ENCODE data around the gene SPAAR.
A peak's percentile ranks its signal among the peaks of the same experiment; 100 is the strongest.
"Not testable (repeated sequence)": the region's sequence is repeated elsewhere in the genome, so short reads cannot be mapped to it uniquely, and the experiment has no call there.

The SPAAR gene

DNA sequence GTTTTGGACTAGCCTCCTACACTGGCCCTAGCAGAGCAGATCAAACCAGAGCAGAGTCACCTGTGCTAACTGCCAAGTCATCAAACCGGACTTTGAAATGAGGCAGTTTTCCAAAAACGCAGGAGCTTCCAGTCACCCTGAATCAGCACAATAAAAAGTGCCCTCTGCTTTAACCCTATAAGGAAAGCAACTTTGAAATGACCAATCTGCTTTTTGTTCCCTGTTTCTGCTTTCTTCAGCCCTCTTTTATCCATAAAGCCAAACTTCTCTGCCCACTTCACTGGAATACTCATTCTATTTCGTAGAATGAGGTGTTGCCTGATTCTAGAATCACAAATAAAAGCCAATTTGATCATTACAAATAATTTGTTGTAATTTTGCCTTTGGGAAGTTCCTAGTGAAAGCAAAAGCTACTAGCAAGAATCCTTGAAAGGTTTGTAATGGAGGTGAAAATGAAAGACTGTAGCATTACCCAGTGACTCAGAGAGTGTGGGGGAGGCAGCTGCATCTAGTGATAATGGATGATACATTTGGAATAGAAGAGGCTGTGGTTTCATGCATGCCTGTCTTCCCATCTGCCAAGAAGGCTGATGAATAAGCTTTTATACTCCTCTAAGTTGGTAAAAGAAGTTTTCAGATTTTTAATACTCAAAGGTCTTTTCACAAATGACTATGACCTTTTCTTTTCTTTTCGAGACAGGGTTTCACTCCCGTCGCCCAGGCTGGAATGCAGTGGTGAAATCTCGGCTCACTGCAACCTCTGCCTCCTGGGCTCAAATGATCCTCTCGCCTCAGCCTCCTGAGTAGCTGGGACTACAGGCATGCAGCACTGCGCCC, 14.9 kb downstream of the SPAAR start:
- DNase-seq = peak; percentile 54

DNA sequence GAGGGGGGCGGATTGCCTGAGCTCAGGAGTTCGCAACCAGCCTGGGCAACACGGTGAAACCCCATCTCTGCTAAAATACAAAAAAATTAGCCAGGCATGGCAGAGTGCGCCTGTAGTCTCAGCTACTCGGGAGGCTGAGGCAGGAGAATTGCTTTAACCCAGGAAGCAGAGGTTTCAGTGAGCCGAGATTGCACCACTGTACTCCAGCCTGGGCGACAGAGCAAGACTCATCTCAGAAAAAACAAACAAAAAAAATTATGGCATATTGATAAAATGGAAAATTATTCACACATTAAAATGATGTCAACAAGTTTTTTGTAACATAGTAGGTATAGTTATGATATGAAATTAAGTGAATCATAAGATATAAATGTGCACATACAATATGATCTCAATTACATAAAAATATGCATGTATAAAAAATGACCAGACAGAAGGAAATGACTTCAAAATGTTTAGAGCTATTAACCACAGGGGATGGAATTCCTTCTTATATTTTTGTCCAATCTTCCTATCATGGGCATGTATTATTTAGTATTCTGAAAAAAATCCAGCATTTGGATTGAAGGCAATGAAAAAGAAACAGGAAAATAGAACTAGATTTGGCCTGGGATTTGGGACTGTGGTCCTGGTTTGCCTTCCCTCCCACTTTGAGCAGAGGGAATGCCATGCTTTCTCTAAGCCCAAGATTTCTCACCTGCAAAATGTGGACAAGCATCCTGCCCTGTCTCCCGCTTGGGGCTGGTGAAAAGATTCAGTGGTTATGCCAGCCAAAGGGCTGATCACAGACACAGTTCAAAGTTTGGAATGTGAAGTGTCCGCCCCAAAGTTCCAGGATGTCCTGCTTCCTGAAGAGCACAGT, 19.5 kb downstream of the SPAAR start:
- no peak for DNase-seq

DNA sequence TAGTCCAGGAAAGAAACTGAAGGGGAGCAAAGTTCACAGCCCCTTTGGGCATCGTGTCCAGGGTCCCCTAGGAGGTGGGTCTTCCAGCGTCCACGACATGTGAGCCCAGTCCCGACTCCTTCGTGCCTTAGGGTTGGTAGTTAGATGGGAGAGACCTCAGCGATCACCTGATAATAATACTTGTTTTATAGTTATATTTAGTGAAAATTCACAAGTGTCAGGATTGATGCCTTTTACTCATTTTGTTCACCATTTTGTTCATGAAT, 20.1 kb downstream of the SPAAR start:
- no peak for DNase-seq

DNA sequence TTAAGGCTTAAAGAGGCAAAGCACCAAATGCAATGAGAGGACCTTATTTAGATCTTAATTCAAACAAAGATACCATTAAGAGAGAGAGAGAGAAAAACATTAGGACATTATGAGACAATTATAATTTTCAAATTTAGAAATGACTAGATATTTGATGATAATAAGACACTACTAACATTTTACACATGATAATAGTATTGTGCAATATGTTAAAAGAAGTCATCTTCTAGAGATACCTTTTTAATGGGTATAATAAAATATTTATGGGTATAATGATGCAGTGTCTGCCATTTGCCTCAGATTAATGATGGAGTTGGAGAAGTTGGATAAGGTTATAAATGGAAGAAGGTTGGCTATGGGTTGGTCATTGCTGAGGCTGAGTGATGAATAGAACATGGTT, 21.2 kb downstream of the SPAAR start:
- no peak for DNase-seq

DNA sequence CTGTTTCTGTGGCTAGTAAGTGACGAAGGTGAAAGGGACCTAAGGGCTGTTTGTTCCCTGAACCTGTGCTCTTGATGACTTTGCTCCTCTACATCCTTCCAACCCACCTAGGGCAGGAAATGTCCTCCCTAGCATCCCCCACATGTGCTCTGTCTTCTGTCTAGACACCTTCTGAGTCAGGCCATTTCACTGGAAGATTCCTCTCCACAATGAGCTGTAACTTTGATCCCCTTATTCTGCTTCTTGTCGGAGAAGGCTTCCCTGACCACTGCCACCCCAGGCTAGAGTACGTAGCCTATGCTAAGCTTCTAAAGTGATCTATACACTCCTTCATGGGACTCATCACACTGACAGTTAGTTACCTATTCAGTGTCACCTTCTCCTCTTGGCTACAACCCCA, 21.7 kb downstream of the SPAAR start:
- DNase-seq = no peak

DNA sequence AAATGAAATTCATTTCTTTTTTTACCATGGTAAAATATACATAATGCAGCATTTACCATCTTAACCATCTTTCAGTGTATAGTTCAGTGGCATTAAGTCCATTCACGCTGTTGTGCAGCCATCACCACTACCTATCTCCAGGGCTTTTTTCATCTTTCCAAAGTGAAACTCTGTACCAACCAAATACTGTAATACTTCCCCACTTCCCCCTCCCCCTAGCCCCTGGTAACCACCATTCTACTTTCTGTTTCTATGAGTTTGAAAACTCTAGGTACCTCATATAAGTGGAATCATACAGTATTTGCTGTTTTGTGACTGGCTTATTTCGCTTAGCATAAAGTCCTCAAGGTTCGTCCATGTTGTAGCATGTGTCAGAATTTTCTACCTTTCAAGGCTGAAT, 23.4 kb downstream of the SPAAR start:
- peak; percentile 17 for DNase-seq

DNA sequence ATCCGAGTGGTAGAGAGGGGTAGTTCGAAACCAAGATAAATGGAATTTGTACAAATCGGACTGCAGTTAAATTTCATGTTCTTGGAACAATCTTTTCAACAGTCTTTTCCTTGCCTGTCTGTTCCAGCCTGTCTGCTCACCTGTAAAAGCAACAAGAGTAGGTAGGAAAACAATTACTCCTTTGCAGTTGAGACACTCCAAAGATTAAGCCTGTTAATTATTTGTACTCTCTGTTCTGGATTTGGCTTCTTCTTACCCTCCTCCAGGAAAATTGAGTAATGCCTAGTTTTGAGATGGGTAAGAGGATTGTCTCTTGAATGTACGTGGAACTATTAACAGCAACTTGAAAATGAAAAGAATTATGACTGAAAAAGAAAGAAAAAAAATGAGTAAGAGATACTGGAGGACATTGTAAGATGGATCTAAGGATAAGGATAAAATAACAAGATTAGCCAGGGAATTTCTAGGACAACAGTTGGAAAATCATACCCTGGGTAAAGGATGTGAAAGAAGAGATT, 24.3 kb downstream of the SPAAR start:
- no peak for DNase-seq

DNA sequence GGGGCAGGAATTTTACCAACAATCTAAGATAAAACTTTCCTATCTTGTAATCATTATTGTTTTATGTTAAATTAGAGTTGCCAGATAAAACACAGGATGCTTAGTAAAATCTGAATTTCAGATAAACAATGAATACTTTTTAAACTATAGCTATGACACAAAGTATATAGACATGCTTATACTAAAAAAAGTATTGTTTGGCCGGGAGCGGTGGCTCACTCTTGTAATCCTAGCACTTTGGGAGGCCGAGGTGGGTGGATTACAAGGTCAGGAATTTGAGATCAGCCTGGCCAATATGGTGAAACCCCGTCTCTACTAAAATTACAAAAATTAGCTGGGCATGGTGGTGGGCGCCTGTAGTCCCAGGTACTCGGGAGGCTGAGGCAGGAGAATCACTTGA, 24.8 kb downstream of the SPAAR start:
- not testable (repeated sequence) for DNase-seq

DNA sequence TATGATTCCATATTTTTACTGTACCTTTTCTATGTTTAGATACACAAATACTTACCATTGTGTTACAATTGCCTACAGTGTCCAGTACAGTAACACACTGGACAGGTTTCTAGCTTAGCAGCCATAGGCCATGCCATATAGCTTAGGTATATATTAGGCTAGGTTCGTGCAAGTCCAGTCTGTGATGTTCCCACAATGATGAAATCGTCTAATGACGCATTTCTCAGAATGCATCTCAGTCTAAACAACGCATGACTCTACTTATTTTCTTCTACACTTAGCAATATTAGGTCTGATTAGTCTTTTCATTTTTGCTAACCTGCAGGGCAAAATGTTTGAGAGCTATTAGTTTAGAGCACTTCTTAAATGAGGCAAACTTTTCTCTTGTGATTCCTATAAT, 26.0 kb downstream of the SPAAR start:
- DNase-seq = no peak

DNA sequence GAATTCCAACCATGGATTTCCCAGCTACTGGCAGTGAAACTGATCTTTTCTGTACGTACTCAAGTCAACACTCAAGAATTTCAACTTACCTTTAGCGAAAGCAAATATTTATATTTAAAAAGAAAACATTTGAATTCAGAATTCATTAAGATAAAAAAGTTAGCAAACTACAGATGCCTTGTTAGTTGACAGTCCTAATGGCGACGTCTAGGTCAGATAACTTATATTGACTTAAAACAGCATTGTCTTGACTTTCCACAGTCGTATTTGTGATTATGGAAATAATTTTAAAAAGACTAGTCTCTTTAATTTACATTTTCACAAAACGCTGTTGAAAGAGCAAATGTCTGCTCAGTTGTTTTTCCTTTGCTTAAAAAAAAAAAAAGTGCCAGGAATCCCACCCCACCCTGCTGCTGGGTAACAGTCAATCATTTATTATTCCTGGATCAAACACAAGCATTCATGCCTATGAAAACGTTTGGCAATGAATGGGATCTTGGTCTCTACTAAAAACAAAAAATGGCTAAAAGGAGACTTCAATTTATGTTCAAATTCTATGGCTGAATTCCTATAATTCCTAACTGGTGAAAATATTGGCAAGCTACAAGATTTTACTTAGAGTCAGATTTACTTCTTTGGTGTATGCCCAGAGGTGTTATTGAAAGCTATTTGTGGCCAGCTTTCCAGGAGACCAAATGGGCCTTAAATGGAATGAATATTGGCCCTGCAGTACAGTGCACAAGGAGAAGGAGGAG, 26.6 kb downstream of the SPAAR start:
- no peak for DNase-seq

DNA sequence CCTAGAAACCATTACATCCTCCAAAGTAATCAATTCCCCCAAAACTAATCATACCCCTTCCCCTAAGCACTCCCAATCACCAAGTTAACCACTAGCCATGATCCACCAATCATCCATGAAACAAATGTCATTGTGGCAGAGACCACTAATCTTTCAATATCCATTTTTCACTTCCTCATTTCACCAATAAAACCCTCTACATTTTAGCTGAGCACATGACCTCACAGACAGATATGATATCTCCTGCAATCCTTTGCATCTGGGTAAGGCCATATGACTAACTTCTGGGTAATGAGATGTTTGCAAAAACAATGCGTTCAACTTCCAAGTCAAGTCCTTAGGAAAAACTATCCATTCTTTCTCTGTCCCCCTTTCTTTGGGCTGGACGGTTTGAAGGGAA, 27.9 kb downstream of the SPAAR start:
- DNase-seq = no peak

DNA sequence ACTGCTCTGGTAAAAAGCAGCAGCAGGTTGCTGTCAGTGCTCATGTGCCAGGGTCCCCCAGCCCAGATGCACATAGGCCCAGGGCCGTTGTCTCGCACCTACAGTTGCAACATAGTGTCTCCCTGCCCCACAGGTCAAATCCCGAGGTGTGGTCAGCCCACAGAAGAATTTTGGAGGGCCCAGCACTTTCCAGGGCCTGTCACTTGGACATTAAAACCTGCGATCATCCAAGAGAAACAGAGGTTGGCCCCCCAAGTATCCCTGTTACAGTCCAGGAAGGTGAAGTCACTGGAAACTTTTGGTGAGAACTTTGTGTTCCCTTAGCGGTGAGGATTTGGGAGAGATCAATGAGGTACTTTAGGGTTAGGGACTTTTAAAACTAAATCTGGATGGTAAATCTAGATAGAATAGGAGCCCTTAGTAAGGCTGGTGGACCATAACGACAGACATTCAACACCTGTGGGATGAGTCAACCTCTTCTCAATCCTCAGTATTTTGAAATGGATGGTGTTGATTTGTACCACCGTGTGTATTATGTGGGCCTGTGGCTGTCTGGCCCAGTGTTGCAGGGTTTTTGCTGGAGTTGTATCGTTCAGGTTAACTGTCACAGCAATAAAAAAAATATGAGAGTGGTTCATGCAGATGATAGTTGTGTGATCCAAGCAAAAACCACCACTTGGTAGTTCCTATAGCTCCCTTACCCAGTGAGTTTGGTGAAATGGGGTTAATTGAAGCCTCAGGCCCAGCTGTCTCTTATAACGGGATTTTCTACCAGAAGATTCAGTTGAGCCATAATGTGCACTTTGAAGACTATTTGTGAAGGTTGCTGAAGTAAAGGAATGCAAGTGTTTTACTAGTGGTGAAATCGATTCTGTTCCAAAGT, 29.4 kb downstream of the SPAAR start:
- no peak for DNase-seq

DNA sequence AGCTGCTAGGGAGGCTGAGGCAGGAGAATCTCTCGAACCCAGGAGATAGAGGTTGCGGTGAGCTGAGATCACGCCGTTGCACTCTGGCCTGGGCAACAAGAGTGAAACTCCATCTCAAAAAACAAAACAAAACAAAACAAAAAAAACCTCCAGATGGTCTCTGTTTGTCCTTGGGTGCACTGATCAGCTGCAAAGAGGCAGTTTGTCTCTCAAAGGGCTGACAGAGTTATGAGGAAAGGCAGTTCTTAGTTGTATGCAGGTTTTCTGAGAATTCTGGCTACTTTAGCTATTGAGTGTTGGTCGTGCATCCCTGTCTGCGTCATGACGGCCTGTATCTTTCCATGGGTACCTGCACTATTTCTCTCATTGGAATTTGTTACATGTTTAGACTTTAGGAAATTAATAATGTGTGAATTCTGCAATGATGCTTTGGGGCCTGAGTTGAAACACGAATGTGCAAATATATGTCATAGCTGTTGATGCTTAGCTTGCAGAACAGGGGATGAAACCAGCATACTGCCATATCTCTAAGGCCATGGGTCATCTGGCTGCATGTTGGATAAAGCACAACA, 30.5 kb downstream of the SPAAR start:
- DNase-seq = no peak

DNA sequence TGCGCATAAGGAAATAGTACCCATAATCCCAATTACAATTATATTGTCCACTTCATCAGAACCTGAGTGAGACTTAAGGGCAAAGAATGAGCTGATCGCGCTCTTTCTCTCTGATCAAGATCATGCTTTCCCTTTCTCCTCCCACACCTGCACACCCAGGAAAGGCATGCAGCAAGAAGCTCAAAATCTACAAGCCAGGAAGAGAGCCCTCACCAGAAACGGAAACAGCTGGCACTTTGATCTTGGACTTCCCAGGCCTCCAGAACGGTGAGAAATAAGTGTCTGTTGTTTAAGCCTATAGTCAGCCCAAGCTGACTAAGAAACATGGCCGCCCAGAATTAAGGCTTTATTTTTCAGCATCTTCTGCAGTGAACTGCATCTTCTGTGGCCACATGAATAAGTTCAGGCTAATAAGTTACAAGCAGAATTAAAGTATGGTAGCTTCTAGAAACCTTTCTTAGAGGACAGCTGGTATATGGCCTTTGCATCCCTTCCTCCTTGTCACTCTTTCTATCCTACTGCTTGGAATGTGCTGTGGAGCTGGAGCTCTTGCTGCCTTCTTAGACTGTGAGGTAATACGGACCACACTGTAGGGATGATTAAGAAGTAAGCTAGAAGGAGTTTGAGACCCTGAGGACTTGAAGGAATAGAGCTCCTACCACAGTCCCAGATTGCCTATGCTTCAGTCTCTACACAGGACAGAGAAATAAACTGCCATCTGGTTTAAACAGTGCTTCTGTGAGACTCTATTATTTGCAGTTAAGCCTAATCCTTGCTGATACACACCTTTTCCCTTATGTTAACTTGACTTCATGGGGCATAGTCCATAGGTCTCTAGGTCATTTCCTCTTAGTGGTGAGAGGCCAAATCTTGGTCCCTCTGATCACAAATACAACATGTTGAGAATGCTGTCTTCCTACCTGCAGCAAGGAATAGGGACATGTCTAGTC, 31.4 kb downstream of the SPAAR start:
- peak; percentile 29 for DNase-seq

DNA sequence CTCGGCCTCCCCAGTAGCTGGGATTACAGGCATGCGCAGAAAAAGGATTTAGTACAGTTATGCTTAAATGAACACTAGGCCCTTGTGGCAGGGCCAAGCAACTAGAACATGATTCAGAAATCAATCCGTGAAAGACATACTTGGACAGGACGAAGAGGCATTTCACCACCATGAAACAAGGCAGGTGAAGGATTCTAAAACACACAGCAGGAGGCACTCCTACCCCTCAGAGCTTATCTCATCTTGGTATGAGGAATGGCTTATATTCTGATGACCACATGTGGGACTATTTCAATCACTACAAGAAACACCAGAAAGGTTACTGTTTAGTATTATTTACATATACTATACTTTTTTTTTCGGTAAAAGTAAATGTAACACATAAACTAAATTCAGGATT, 33.0 kb downstream of the SPAAR start:
- DNase-seq = no peak

DNA sequence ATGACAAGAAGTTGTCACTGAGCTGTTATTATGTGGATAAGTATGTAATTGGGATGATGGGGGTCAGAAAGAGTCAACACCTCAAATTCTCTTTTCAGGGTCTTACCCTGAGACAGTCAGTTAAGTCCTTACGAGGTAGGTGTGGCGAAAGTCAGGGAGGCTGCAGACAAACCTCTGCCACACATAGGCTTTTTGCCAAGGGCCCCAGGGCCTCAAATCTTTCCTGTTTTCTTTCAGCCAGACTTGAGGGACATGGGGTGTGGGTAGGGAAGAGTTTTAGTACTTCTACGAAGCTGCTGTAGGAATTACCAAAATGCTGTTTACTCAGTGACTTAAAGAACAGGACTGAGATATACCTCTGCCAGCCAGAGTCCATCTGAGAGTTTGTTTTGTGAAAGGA, 34.9 kb downstream of the SPAAR start:
- no peak for DNase-seq

DNA sequence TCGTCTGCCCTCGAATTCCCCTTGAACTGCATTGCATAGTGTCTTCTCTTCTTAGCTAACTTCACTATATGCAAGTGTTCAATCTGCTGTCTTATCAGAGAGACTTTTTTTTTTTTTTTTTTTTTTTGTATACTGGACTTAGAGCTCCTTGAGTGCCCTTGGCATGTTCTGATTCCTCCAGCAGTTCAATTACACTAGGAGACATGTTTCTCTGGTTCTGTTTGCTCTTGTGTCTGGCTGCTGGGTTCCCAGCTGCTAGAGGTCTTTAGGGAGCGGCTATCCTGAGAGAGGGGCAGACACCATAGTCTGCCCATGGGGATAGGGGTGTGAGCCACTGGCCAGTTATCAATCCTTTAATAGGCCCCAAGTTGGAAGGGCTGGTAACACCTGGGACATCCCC, 35.6 kb downstream of the SPAAR start:
- no peak for DNase-seq

DNA sequence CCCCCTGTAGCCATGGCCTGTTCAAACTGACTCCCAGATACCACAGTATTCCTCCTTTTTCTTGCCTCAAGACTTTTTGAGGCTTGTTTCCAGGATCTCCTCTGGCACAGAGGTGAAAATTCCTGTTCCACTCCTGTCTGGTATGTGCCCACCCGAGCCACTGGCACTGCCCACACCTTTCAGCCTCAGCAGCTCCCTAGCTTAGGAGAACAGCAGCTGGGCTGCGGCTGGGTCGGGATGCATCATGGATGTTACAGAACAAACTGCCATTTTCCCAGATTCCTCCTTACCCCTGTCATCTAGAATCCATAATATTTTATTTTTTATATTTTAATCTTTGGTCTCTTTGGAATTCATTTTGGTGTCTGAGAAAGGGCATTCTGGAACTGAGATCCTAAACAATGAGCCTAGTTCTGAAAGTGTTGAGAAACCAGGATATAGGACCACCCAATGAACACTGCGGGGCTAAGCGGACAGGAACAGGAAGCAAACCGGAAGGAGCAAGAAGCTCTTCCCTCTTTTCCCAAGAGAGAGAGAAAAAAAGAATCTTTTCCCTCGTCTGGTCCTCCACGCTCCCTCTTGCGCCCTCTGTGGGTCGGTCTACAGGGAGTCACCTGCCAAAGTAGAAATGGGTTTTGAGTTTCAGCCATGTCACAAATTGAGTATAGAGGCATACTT, 36.2 kb downstream of the SPAAR start:
- DNase-seq = peak; percentile 76

DNA sequence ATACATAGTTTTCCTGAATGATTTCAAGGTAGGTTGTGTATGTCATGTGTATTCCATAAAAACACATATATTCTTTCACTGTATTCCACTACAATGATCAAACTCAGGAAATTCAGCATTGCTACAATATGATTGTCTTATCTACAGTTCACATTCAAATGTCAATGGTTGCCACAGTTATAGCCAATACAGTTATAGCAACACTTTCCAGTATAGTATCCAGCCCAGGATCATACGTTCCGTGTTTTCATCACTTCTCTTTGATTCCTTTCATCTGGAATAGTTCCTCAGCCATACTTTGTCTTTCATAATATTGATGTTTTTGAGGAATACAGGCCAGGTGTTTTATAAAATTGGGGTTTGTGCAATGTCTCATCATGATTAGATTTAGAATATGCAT, 39.2 kb downstream of the SPAAR start:
- DNase-seq = no peak

DNA sequence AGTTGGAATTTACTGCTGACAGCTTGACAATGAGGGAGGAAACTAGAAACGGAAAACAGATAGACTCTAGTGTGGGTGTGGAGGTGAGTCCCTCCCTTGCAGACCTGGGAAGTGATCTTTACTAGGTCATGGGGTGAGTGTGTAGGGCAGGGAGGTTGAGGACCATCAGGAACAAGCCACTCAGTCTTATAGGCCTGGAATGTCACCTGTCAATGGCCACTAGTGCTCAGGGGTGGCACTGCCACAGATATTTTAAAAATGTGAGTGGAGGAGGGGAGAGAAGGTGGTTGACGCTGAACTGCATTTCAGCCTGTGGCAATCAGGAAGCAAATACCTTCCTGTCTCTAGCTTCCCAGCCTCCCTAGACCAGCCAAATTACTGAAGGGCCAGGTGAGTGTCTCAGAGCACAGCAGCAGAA, 39.6 kb downstream of the SPAAR start:
- DNase-seq = no peak
